GM12872 (cell line): ENCODE data around the gene ARHGAP28.

Experiments
- TF ChIP-seq, protein P1 (sequence below): IDR thresholded peaks from 3 replicates; pipeline ENCODE4 v1.5.1; 2011; ENCODE audit warnings: low read depth, mild to moderate bottlenecking, low read length, moderate library complexity; ENCODE audit not compliant: insufficient read depth

The ARHGAP28 gene

DNA sequence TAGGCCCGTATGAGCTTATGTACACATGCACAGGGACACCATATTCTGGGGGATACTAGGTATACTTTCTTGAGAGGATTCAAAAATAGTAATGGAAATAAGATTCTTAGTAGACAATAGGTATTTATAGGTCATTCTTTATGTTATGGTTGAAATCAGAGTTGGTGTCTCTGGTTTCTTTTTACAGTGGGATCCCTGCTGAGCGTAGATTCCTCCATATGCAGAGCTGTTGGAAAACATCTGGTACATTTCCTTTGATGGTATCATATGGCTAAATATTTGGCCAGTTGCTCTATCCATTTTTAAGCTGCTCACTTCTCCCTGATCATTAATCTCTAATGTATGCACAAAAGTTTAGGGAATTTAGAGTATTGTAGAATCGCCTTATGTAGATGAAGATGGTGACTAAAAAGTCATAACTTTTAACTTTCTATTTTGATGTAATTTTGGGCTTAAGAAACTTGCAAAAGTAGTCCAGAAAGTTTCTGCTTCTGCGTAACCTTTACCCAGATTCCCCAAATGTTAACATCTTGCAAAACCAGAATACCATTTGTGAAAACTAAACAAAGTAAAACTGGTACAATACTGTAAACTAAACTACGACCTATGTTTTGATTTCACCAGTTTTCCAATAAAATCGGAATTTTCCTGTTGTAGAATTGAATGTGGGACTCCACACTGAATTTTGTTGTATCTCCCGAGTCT lies 5.4 kb downstream of the ARHGAP28 start:
- TF ChIP-seq, protein P1, sequence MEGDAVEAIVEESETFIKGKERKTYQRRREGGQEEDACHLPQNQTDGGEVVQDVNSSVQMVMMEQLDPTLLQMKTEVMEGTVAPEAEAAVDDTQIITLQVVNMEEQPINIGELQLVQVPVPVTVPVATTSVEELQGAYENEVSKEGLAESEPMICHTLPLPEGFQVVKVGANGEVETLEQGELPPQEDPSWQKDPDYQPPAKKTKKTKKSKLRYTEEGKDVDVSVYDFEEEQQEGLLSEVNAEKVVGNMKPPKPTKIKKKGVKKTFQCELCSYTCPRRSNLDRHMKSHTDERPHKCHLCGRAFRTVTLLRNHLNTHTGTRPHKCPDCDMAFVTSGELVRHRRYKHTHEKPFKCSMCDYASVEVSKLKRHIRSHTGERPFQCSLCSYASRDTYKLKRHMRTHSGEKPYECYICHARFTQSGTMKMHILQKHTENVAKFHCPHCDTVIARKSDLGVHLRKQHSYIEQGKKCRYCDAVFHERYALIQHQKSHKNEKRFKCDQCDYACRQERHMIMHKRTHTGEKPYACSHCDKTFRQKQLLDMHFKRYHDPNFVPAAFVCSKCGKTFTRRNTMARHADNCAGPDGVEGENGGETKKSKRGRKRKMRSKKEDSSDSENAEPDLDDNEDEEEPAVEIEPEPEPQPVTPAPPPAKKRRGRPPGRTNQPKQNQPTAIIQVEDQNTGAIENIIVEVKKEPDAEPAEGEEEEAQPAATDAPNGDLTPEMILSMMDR: no peak

DNA sequence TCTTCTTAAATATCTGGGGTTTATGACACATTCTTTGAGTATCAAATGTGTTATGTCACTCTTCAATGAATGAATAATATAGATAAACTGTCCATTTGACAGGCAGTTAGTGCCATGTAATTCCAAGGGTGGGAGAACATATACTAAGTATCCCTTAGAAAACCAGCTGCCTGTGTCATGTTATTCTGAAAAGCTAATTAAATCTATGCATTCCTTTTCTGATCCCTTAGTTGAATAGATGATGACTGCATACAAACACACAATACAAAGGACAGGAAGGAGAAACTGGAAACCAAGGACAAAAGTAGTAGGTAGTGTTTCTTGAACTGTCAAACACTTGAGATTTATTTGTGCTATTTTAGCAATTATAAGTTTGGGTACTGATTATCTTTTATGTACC lies 8.3 kb downstream of the ARHGAP28 start:
- TF ChIP-seq, protein P1: no peak

DNA sequence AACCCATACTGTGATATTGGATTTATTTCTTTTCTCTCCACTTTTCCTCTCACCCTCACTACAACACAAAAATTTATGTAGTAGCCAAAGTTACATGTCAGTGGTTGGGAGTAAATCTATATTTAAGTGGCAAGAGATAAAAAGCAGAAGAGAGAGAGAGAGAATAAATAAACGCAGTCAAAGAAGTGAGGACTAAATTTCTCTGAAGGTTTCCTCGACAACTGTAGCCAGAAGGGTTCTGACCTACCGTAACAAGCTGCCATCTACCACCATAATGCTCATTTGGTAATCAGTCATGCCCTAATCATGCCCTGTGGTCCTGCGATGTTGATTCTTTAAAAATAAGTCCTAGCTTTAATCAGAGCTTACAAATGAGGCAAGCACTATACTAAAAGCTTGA lies 9.1 kb downstream of the ARHGAP28 start:
- TF ChIP-seq, protein P1: no peak

DNA sequence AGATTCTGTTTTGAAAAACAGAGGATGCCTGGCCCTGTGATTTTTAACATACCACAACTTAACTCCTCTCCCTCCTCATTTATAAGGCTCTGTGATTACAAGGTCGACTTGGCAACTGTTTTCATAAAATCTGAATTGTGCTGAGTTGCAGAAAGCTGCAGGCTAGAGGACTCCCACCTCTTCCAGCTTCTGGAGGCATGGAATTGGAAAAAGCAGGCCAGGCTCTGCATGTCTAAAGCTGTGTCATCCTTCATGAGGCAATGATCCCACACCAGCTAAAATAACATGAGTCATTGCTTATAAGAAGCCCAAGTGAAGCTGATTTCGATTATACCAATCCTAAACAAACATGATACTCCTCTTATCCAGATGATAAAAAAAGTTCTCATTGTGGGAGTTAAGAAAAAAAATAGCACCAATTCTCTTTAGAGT lies 11.7 kb downstream of the ARHGAP28 start:
- TF ChIP-seq, protein P1: no peak

DNA sequence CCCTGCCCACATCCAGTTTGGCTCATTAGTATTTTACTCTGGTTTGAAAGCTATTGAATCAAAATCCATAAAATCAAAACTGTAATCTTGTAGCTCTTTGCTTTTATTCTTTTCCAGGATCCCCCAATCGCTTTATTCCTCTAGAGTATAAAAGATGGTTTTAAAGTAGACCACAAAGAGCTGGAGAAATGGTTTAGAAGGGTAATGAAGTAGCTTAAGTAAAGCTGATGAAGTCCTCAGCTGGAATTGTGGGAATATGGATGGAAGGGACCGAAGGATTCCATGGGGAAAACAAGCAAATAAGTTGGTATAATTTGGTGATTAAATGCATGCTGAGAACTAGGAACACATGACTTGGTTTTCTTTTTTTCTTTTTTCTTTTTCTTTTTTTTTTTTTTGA lies 12.3 kb downstream of the ARHGAP28 start:
- TF ChIP-seq, protein P1: no peak

DNA sequence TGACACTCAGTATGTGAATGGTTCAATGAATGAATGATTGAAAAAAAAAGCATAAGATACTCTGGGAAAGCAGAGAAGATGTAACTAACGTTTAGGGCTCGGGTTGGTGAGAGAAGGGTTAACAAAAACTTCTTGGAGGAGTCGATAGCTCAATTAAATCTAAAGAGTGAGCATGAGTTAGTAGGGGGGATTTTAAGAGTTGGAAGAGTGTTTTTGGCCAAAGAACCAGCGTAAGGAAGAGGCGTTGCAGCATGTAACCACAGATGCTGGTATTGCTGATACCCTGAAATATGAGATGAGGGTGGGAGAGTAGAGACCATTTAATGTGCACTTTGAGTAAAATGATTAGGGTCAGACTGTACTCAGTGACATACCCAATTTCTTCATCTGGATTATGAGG lies 14.5 kb downstream of the ARHGAP28 start:
- TF ChIP-seq, protein P1: no peak

DNA sequence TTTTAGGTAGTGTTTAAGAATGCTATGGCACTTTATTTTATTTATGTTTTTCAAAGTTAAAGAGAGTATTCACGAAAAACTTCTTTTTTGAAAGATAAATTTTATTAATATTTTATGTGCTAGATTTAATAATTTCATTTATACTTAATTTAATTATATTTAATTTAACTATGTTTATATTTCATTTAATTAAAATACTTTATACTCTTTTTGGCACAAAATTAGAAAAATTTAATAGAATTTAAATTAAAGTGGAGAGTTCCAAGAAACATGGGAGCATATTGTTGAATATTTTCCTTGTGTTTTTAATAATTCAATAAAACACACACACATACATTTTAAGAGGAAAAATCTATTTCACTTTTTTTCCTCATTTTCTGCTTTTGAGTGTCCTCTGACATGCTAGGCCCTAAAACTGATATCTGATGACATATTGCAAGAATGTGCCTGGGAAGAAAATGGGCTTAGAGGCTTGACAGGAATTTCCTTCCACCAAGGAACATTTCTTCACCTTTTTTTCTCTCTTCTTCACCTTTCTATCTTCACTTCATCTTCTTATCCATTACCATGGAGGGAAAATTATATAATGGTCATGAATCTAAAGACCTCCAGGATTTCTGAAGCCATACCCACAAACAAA lies 15.4 kb downstream of the ARHGAP28 start:
- TF ChIP-seq, protein P1: no peak
